ENCODE data around the gene ZRANB1.

DNA sequence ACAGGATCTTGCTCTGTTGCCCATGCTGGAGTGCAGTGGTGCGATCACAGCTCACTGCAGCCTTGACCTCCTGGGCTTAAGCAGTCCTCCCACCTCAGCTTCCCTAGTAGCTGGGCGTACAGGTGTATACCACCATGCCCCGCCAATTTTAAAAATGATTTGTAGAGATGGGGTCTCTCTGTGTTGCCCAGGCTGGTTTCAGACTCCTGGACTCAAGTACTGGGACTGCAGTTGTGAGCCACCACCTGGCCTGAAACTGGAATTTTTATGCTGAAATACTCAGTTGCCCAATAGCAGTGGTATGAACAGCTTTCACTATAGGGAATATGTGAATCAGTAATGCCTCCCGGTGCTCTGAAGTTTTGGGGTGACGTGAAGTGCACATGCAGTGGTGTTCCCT lies 7.6 kb downstream of the ZRANB1 start:
- TF ChIP-seq, protein P1, sequence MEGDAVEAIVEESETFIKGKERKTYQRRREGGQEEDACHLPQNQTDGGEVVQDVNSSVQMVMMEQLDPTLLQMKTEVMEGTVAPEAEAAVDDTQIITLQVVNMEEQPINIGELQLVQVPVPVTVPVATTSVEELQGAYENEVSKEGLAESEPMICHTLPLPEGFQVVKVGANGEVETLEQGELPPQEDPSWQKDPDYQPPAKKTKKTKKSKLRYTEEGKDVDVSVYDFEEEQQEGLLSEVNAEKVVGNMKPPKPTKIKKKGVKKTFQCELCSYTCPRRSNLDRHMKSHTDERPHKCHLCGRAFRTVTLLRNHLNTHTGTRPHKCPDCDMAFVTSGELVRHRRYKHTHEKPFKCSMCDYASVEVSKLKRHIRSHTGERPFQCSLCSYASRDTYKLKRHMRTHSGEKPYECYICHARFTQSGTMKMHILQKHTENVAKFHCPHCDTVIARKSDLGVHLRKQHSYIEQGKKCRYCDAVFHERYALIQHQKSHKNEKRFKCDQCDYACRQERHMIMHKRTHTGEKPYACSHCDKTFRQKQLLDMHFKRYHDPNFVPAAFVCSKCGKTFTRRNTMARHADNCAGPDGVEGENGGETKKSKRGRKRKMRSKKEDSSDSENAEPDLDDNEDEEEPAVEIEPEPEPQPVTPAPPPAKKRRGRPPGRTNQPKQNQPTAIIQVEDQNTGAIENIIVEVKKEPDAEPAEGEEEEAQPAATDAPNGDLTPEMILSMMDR (IDR thresholded peaks at IDR 0.05): no peak
- no peak for TF ChIP-seq POLR2A (IDR thresholded peaks at IDR 0.05)

Data from testis (tissue), 2 donors.